Cortex of kidney (tissue), 1 donor: ENCODE data around the gene REN.

ENCODE experiments used
- DNase-seq: peaks from one replicate; lab custom pipeline; 2025; lab: John Stamatoyannopoulos, UW

REN gene

GRCh38 chr1:204107892-204108291 is 58.2 kb downstream of the REN start:
- DNase-seq: no peak

- DNase-seq: no peak
These were observed 59.3 kb downstream of the REN start for GRCh38 chr1:204106825-204107224.

- no peak for DNase-seq
These were observed 61.0 kb downstream of the REN start for GRCh38 chr1:204105131-204105515.
